ENCODE measurements around the gene SPECC1.
"Not testable (repeated sequence)": the region's sequence is repeated elsewhere in the genome, so short reads cannot be mapped to it uniquely, and the experiment has no call there.

GRCh38 chr17:20351405-20351804 lies 342.2 kb downstream of the SPECC1 start:
- TF ChIP-seq CTCF (conservative IDR thresholded peaks at IDR 0.05); EZH2 (IDR thresholded peaks at IDR 0.05; ENCODE audit: low read depth): not testable (repeated sequence)

Measured in PC-9 (cell line).